Suppressor macrophage (primary cell): ENCODE results near the gene CFAP410.

Experiments used
- DNase-seq, 4 experiments: peaks; one replicate each; pipeline ENCODE4 v3.0.0-alpha.2; 2020 to 2022

CFAP410 gene

DNA sequence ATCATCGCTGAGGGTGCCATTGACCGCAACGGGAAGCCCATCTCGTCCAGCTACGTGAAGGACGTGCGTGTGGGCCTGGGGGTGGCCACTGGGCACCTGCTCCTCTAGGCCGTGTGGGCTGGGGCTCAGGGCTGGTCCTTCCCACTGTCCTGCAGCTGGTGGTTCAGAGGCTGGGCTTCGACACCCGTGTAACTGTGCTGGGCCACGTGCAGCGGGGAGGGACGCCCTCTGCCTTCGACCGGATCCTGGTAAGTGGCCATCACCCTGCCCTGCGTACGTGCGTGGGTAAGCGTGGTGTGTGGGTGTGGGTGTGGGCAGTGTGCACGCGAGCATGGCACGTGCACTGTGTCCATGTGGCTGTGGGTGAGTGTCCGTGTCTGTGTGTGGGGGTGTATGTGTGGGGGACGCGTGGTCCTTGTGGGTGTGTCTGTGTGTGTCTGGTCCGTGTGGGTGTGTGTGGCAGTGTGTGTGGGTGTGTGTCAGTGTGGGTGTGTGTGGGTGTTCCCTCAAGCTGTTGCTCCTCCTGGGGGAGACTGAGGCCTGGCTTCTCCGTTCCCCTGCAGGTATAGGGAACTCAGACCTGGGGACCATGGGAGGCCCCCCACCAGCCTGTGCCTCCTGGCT lies 22.8 kb downstream of the CFAP410 start:
- DNase-seq: no peak

DNA sequence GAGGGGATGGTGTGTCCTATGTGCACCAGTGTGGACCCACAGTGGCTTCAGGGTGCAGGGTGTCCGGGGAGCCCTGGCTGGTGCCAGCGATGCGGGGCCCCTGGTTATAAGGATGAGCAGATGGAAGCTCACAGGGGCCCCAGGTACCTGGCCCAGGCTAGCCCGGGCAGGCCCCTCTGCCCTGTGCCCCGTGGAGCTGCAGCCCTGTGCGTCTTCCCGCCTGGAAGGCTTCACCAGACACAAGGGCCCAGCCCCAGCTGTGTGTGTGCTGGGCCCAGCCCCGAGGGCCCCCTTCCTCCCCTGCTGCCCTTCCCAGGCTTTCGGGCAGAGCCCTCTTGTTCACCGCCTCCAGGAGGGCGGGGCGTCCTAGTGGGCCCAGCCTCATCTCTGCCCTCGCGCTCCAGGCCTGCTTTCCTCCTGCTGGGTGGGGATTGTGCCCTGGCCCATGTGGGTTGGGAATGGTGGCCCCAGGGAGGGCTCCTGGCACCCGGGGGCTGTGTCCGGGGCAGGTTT lies 23.4 kb downstream of the CFAP410 start:
- DNase-seq: no peak

DNA sequence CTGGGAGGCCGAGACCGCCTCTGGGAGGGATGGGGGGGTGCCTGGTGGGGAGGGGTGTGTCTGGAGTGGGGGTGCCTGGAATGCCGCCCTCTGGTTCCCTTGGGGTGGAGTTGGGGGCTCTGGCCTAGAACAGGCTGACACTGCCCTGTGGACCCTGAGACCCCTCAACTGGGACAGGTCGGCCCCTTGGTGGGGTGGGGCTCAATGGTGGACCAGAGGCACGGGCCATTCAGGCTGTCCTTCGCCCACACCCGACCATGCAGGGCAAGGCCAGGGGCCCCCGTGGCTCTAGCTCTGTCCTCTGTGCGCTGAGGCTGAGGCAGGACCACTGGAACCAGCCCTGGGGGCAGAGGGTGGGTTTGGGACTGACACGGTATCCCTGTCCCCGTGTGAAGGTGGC lies 24.6 kb downstream of the CFAP410 start:
- DNase-seq: no peak

DNA sequence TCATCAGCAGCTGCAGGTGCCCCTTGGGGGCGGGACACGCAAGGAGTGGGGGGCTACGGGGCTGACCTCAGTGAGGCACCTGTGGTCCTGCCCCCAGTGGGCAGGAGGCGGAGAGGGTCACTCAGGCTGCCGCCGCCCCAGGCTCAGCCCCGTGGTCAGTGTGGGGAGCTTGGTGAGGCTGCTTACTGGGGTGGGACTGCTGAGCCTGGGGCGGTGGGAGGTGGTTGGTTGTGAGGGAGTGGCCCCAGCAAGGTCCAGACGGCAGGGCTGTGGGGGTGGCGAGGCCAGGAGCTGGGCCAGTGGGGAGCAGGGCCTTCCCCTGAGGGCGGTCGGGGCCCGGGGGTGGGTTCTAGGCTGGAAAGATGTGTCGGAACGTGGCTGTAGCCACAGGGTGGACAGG lies 25.1 kb downstream of the CFAP410 start:
- no peak for DNase-seq

- no peak for DNase-seq
Observed at GRCh38 chr21:44313451-44313850, 25.7 kb downstream of the CFAP410 start.

- no peak for DNase-seq
Observed at GRCh38 chr21:44312716-44313115, 26.5 kb downstream of the CFAP410 start.

- DNase-seq: no peak
Observed at GRCh38 chr21:44312089-44312488, 27.1 kb downstream of the CFAP410 start.

GRCh38 chr21:44310628-44311507 lies 28.3 kb downstream of the CFAP410 start:
- no peak for DNase-seq

DNA sequence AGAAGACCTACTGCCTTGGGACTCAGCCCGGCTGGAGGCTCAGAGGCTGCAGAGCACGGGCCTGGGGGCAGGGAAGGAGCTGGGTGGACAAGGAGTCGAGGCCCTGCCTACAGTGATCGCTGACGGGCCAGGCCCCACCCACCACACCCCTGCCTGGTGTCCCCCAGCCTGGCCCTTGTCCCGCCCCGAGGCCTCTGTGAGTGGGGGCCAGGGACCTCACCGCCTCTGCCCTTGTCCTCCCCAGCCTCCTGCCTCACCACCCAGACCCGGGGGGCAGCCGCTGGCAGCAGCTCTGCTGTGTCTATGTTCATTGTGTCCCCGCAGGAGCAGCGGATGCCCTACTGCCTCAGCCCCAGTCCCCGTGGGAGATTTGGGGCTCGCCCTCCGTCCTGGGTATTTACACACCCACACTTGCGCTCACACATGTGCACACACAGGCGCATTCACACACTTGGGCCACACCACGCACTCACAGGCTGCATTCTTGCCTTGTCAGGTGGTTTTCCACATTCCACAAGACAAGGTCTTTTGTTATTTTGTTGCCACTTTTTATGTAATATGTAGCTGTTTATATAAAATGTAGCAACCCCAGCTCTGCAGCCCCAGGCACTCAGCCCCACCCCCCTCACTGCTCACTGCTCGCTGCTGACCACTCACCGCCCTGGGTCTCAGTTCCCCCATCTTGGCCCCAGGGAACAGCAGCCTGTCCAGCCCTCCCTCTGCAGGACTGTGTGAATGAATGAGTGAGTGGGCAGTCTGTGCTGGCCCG lies 32.1 kb downstream of the CFAP410 start:
- DNase-seq: no peak

GRCh38 chr21:44305691-44306090 lies 33.5 kb downstream of the CFAP410 start:
- DNase-seq: peak; percentile 26 to 50 (median 42)

- peak; percentile 32 to 66 (median 46) for DNase-seq
Observed at GRCh38 chr21:44304877-44305293, 34.3 kb downstream of the CFAP410 start.

GRCh38 chr21:44304011-44304616 lies 35.1 kb downstream of the CFAP410 start:
- no peak for DNase-seq

DNA sequence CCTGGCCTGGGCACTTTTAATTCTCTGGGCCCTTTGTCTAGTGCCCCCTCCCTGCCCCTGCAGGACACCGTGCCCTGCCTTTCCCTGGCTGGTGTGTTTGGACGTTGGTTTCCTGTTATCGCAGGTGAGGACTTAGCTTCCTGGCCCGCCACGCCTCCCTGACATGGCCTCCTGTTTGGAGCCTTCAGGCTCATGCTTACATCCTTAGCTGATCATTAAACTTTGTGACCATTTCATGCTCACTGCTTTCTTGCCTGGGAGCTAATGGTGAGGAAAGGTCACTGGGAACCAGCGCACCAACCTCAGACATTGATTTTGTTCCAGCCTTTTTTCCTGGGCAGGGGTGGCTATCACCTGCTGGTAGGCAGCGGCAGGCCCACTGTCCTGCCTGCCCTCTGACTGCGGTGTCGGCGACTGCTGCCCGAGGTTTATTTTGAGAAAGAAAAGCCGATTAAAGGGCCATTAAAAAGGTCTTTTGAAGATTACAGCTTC lies 35.7 kb downstream of the CFAP410 start:
- no peak for DNase-seq

DNA sequence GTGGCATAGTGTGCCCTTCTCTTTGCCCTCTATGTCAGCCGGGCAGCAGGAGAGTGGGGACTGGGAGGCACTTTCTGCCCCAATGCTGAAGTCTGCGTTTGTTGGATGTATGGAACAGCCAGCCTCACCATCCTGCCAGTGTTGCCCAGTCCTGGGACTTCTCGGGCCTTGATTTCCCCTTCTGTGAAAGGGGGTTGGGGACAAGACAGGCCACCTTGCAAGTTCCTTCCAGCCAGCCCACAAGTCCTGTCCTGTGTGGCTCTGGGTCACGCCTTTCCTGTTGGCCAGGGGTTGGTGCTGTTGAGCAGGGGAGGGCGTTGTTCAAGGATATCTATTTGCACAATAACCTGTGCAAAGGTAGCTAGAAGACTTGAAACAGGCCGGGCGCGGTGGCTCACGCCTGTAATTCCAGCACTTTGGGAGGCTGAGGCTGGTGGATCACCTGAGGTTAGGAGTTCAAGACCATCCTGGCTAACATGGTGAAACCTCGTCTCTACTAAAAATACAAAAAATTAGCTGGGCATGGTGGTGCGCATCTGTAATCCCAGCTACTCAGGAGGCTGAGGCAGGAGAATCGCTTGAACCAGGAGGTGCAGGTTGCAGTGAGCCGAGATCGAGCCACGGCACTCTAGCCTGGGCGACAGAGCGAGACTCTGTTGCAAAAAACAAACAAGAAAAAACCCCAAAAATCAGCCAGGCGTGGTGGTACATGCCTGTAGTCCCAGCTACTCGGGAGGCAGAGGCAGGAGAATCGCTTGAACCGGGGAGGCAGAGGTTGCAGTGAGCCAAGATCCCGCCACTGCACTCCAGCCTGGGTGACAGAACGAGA lies 36.4 kb downstream of the CFAP410 start:
- peak in 2 of 4 experiments; percentile 35 for DNase-seq

DNA sequence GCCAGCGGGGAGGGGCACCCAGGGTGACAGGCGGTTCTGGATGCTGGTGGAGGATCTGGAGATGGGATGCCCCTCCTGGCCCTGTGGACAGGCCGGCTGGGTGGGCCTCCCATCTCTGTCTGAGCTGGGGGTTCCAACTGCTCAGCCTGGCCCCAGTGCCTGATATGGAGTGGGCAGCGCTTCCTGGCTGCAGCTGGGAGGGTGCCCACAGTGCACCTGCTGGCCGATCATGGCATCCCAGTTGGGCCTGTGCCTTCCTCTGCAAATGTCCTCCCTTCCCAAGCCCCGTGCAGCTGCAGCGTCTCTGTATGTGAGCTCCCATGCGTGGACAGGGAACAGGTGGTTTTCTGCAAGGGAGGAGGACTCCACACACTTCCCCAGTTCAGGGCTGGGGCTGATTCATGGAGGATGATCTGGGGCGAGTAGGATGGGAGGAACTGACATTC lies 37.2 kb downstream of the CFAP410 start:
- DNase-seq: peak; percentile 21 to 65 (median 52)

DNA sequence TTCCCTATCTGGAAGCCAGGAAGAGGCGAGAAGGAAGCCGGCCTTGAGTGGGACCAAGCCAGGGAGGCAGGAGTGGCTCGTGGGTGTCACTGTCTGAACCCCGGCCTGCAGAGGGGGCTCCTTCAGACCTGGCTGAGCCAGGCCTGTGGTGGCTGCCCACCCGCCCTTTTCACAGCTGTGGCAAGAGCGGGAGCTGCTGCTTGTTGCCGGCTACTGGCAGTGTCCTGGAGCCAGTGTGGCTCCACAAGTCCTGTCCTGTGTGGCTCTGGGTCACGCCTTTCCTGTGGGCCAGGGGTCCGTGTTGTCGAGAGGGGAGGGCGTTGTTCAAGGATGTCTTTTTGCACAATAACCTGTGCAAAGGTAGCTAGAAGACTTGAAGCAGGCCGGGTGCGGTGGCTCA lies 38.0 kb downstream of the CFAP410 start:
- DNase-seq: no peak

- peak; percentile 77 to 92 (median 87) for DNase-seq
Observed at GRCh38 chr21:44300262-44300959, 38.8 kb downstream of the CFAP410 start.

DNA sequence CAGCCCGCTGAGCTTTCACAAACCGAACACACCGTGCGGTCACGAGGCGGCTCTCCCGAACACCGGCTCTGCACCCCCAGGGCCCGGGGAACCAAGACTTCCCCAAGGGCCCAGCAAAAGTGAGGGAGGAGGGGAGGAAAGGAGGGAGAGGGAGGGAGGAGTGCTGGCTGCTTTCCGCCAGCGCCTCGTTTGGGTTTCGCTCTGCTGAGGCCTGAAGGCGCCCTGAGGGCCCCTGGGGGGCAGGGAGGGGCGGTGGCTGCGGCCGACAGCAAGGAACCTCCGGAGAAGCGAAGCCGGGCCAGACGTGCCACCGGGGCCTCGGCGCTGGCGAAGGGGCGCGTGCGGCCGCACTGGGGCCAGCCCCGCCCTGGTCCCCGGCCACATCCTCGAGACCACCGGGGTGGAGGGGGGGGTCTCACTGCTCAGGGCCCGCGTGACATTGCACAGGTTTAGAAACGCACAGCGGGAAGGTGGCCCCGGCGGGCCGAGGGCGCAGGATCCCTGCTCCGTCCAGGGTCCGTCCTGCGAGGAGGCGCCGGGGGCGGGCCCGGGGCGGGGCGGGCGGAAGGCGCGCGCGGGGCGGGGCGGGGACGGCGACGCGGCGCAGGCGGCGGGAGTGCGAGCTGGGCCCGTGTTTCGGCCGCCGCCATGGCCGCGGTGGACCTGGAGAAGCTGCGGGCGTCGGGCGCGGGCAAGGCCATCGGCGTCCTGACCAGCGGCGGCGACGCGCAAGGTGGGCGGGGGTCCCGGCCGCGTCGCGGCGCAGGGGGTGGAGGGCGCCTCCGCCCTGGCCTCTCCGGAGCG lies 39.5 kb downstream of the CFAP410 start, which contains the start of gene PFKL:
Gene PFKL (plus strand): TSS at position 596 of the 804 bp plus-strand sequence. CDS start 53 bp downstream, at position 649.
- peak; percentile 76 to 94 (median 86) for DNase-seq

GRCh38 chr21:44299085-44299457 lies 40.1 kb downstream of the CFAP410 start:
- DNase-seq: peak in 1 of 4 experiments; percentile 32

GRCh38 chr21:44298301-44298700 lies 40.9 kb downstream of the CFAP410 start:
- DNase-seq: no peak
